ENCODE data around the gene DPH2. TPM values are rescaled to one million over a fixed set of nuclear protein-coding genes. Genes with fewer than 3 reads are reported as not detected.

Gene DPH2
- total RNA-seq, 1 donor from 2014 or later = 40.4 TPM

DNA sequence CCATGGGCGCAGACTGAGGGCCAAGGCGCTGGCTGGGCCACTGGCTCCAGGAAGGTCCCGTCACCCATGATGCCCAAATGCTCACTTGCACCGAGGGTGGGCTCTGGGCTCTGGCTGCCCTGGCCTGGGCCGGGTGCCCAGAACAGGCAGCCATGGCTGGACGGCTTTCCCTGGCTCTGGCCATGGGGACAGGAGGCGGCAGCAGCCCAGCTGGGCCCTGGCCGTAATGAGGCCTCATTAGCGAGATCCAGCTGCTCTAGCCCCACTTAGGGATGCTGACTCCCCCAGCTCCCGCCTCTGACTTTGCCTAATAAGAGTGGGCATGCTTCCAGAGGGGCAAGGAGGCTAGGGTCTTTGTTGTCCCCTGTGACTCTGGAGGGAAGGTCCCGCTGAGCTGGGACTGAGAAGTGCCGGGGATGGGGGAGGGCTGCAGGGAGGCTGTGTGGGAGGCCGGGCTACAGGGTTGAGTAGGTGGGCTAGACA lies 49.7 kb downstream of the DPH2 start:
- intact Hi-C loops (cut with micrococcal nuclease) = no loop called here

DNA sequence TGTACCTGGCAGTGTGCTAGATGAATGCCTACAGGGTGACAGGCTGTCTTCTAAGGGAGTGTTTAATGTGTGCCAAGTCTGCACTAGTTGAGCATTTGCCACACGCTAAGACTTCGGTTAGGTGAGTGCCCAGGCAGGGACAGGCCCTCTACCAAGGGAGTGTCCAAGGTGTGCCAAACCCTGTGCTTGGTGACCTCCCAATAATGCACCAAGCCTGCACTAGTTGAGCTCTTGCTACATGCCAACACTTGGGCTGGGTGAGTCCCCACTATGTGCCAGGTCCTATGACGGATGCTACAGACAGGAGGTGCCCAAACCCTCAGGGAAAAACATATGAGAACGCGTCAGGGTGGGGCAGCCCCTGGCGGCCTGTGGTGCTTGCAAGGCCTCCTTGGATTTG lies 50.7 kb downstream of the DPH2 start:
- intact Hi-C loops (cut with micrococcal nuclease) = no loop called here

DNA sequence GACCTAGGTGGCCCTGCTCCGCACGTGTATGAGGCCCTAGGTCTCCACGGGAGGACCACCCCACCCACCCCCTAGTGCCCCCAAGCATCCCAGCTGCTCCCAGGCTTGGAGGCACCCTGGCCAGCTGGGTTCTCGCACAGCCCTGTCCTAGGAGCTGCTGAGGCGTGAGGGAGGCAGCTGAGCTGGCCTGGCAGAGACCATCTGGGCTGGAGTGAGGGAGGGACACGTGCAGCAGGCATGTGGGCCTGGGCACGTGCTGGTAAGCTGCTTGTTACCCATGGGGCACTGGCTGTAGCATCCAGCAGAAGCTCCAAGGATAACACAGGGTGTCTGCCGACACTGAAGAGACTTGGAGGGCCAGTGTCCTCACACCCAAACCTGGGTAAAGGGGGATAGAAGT lies 51.3 kb downstream of the DPH2 start:
- intact Hi-C loops (cut with micrococcal nuclease) = no loop called here

DNA sequence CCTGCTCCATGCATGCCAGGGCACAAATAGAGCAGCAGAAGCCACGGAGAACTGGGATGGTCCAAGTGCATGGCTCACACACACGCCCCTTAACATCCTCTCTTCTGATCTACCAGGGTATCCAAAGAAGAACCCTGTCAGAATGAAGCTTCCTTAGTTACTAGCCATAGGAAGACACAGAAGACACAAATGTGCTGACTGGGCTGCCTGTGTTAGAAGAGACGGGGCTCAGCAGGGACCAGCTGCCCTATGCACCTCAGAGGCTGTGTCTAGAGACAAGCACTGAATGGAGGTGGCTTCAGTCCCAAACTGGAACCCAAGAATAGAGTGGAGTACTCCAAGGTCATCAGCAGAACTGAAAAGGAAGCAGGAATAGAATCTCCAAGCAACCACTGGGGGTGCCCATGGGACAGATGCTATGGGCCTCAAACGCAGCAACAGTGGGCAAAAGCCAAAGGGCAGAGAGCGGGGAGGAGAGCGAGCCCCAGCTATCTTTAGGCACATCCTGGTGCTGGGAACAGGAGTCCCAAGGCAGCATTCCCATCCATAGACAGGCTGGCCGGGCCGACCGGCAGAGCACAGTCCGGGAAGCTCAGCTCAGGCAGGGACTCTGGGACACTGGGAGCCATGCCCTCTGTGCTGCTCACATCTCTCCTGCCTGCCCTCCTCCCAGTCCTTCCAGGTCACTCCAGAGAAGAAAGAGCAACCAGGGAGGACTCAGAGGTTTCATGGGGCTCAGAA lies 51.9 kb downstream of the DPH2 start:
- intact Hi-C loops (cut with micrococcal nuclease) = no loop called here

Other genes starting within 250 kb of the DPH2 start
- gene ARTN, start 36.2 kb upstream of the DPH2 start, total RNA-seq = 0.32 and 0.85 TPM in 2 replicates
- 31.4 and 32.2 TPM in 2 replicates for gene IPO13, start 23.1 kb upstream of the DPH2 start, total RNA-seq
- gene ATP6V0B, start 5.0 kb downstream of the DPH2 start, total RNA-seq = 160 and 163 TPM in 2 replicates
- gene B4GALT2, start 9.2 kb downstream of the DPH2 start, total RNA-seq = 14.9 and 16.1 TPM in 2 replicates
- gene CCDC24, start 21.6 kb downstream of the DPH2 start, total RNA-seq = 1.8 and 1.9 TPM in 2 replicates
- 4.0 and 4.9 TPM in 2 replicates for gene SLC6A9, start 61.5 kb downstream of the DPH2 start, total RNA-seq
- gene KLF17, start 148.8 kb downstream of the DPH2 start, total RNA-seq = not detected in 2 replicates
- gene KLF18, start 171.6 kb downstream of the DPH2 start, total RNA-seq = not detected in 2 replicates
- gene DMAP1, start 243.5 kb downstream of the DPH2 start, total RNA-seq = 52.4 and 53.6 TPM in 2 replicates